ENCODE data around the gene IL1R2.

DNA sequence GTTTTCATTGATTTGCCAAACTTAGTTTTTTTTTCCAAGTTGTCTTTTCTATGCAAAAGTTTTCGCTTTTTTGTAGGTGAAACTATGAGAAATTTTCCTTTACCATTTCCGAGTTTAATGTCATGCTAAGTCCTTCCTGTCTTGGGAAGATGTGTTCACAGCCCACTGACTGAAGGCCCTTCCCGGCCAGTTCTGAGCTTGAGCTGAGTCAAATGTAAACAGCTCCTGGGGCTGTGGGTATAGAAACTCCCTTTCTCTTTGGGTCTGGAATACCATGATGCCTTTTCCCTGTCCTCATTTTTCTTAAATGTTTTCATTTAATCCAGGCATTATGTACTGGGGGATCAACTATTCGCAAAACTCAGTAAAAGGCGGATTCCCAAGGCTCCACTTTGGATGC lies 81.0 kb downstream of the IL1R2 start:
- no peak for TF ChIP-seq POLR2AphosphoS5 (IDR thresholded peaks at IDR 0.05; ENCODE audit: low read depth)
- TF ChIP-seq, protein P1, sequence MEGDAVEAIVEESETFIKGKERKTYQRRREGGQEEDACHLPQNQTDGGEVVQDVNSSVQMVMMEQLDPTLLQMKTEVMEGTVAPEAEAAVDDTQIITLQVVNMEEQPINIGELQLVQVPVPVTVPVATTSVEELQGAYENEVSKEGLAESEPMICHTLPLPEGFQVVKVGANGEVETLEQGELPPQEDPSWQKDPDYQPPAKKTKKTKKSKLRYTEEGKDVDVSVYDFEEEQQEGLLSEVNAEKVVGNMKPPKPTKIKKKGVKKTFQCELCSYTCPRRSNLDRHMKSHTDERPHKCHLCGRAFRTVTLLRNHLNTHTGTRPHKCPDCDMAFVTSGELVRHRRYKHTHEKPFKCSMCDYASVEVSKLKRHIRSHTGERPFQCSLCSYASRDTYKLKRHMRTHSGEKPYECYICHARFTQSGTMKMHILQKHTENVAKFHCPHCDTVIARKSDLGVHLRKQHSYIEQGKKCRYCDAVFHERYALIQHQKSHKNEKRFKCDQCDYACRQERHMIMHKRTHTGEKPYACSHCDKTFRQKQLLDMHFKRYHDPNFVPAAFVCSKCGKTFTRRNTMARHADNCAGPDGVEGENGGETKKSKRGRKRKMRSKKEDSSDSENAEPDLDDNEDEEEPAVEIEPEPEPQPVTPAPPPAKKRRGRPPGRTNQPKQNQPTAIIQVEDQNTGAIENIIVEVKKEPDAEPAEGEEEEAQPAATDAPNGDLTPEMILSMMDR (IDR thresholded peaks at IDR 0.05; ENCODE audit: insufficient read depth, low read length), result no peak

All from HL-60 (cell line).